ENCODE data around the gene FBH1.
A peak's percentile ranks its signal among the peaks of the same experiment; 100 is the strongest.

Gene FBH1

DNA sequence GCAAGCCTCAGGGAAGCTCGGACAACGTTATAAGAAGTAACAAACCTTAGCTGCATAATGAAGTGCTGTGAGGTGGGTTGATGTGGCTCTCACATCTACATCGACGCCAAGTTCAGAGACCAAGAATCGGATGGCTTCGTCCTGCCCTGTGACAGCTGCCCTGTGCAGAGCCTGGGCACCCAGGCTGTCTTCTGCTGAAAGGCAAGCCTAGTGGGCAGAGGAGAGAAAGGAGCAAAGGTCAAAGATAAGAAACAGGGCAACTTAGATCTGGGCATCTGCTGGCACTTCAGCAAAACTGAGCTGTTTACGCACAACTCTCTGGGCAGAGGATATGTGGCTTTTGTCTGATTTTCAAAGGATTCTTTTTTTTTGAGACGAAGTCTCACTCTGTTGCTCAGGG is 7.1 kb upstream of the FBH1 start:
- H3K4me3 ChIP-seq (ENCODE audit: low read length) = no peak overlapping the region
- no peak overlapping the region for H3K27ac ChIP-seq (ENCODE audit: low read length)
- H3K9ac ChIP-seq (ENCODE audit: low read depth, low read length) = no peak overlapping the region
- peaks cover 82% of the 10 kb centered on the region for H3K36me3 ChIP-seq (ENCODE audit: insufficient read depth, low read depth, low read length)
- no peaks in the 10 kb centered on the region for H3K27me3 ChIP-seq (ENCODE audit: insufficient read depth, low read length)
- H3K9me3 ChIP-seq (ENCODE audit: insufficient read depth, low read depth, low read length) = no peaks in the 10 kb centered on the region
- H3K4me1 ChIP-seq (ENCODE audit: insufficient read depth, low read length) = 0 out of 2 replicates have a peak, but pooled peaks cover under 1% of the 10 kb centered on the region

DNA sequence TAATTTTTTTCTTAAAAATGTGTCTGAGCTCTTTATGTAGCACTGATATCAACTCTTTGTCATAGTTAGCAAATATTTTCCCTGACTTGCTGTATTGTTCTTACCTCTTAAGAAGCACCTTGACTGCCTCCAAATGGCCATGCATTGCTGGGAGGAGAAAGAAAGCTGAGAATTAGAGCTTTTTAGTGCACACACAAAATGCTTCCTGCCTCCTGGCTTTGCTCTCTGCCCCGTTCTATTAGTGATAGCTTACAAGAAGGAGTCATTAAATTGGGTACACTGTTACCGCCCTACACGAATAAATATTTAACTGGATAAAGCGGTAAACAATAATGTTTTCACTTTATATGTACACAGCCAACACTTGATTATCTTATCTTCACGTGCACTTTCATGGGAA is 4.4 kb upstream of the FBH1 start:
- Histone ChIP-seq H3K4me1 (ENCODE audit: insufficient read depth, low read length) (0 out of 2 replicates have a peak, but pooled peaks cover 6% of the 10 kb centered on the region), H3K27ac (ENCODE audit: low read length) (no peak overlapping the region), H3K27me3 (ENCODE audit: insufficient read depth, low read length) (0 out of 2 replicates have a peak, but pooled peaks cover 6% of the 10 kb centered on the region), H3K4me3 (ENCODE audit: low read length) (no peak overlapping the region), H3K9me3 (ENCODE audit: insufficient read depth, low read depth, low read length) (no peaks in the 10 kb centered on the region), H3K9ac (ENCODE audit: low read depth, low read length) (no peak overlapping the region), H3K36me3 (ENCODE audit: insufficient read depth, low read depth, low read length) (peaks cover 59% of the 10 kb centered on the region)

DNA sequence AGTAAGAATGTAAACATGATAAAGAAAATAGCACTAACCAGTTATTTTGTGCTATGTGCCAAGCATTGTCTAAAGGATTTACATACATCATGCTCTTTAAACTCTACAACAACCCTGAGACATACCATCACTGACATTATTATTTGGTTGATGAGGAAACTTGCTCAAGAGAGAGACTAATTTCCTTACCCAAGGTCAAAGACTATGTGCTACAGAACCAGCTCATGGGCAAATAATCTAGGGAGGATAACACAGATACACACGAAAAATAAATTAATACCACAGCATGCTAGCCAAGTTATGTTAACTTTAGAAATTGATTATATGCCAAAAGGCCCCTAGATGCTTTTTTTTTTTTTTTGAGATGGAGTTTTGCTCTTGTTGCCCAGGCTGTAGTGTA is 3.0 kb upstream of the FBH1 start:
- no peak overlapping the region for H3K9ac ChIP-seq (ENCODE audit: low read depth, low read length)
- H3K9me3 ChIP-seq (ENCODE audit: insufficient read depth, low read depth, low read length) = no peaks in the 10 kb centered on the region
- 0 out of 2 replicates have a peak, but pooled peaks cover 6% of the 10 kb centered on the region for H3K4me1 ChIP-seq (ENCODE audit: insufficient read depth, low read length)
- no peak overlapping the region for H3K4me3 ChIP-seq (ENCODE audit: low read length)
- H3K27ac ChIP-seq (ENCODE audit: low read length) = no peak overlapping the region
- H3K27me3 ChIP-seq (ENCODE audit: insufficient read depth, low read length) = 0 out of 2 replicates have a peak, but pooled peaks cover 6% of the 10 kb centered on the region
- peaks cover 53% of the 10 kb centered on the region for H3K36me3 ChIP-seq (ENCODE audit: insufficient read depth, low read depth, low read length)

DNA sequence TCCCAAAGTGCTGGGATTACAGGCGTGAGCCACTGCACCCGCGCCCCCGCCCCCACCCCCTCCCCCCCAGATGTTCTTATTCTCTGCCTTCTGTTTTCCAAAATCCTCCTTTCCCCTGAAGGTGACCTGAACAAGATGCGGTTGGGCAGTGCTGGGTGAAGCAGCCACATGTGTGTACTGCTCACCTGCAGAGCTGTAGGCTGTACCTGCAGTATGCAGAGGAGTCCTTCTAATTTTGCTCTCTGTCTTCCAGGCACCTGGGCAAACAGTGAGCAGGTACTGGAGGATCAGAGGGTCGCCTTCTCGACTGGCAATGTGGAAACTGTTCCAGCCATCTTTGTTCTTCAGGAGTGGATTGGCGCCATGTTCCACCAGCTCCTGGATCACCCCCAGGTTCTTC is 2.4 kb upstream of the FBH1 start:
- no peak overlapping the region; the same call in 1 of the 2 replicates for H3K4me3 ChIP-seq (ENCODE audit: low read length)
- H3K9ac ChIP-seq (ENCODE audit: low read depth, low read length) = no peak overlapping the region
- peaks cover 53% of the 10 kb centered on the region for H3K36me3 ChIP-seq (ENCODE audit: insufficient read depth, low read depth, low read length)
- H3K27me3 ChIP-seq (ENCODE audit: insufficient read depth, low read length) = 0 out of 2 replicates have a peak, but pooled peaks cover 6% of the 10 kb centered on the region
- 0 out of 2 replicates have a peak, but pooled peaks cover 6% of the 10 kb centered on the region for H3K4me1 ChIP-seq (ENCODE audit: insufficient read depth, low read length)
- H3K9me3 ChIP-seq (ENCODE audit: insufficient read depth, low read depth, low read length) = no peaks in the 10 kb centered on the region
- H3K27ac ChIP-seq (ENCODE audit: low read length) = no peak overlapping the region

DNA sequence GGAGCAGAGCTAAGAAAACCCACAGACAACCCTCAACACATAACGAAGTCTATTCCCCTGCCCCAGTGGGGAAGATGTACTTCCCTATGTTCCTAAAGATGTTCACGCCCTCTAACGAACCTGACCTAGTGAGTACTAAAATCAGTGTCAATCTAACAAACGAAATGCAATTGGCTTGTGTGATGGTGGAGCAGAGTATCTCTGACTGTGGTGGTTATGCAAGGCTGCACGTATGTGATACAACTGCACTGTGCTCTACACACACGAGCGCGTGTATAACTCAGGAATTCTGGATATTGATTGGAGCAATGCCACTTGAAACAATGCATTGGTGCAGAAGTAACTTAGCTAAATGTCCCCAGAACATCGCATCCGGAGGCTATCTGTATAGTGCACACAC is 1.7 kb upstream of the FBH1 start:
- Histone ChIP-seq H3K4me1 (ENCODE audit: insufficient read depth, low read length) (0 out of 2 replicates have a peak, but pooled peaks cover 6% of the 10 kb centered on the region), H3K27ac (ENCODE audit: low read length) (no peak overlapping the region), H3K4me3 (ENCODE audit: low read length) (peak overlapping the region; percentile 84), H3K36me3 (ENCODE audit: insufficient read depth, low read depth, low read length) (peaks cover 49% of the 10 kb centered on the region), H3K9ac (ENCODE audit: low read depth, low read length) (peak overlapping the region; percentile 68), H3K9me3 (ENCODE audit: insufficient read depth, low read depth, low read length) (no peaks in the 10 kb centered on the region), H3K27me3 (ENCODE audit: insufficient read depth, low read length) (0 out of 2 replicates have a peak, but pooled peaks cover 6% of the 10 kb centered on the region)

DNA sequence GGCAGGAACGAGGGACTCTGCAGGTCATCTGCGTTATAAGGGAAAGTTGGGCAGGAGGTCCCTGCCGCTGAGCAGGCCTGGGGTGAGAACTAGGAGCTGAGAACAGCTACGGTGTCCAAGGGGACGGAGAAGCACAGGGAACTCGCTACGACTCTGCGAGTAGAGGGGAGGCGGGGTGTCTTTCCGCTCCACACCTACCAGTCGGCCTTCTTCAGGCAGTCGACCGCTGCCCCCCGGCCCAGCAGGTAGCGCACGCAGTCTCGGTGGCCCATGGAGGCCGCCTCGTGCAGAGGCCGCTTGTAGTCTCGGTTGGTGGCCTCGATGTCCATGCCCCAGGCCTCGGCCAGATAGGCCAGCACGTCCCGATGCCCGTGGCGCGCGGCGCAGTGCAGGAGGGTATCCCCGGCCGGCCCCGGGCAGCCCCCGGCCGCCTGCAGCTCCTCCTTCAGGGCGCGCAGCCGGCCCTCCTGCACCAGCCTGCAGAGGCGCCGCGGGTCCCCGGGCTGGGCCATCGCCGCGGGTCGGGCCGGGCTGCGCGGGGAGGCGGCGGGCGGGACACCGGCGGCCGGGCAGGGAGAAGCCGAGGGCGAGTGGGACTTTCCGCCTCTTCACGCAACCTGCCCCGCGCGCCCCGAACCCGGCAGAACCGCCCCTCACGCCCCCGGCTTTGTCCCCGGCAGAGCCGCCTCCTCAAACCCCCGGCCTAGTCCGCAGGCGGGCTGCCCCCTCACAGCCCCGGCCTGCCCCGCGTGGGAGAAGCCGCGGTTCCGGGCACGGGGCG is 1.0 kb upstream of the FBH1 start:
- H3K36me3 ChIP-seq (ENCODE audit: insufficient read depth, low read depth, low read length) = peaks cover 49% of the 10 kb centered on the region
- H3K27ac ChIP-seq (ENCODE audit: low read length) = no peak overlapping the region

DNA sequence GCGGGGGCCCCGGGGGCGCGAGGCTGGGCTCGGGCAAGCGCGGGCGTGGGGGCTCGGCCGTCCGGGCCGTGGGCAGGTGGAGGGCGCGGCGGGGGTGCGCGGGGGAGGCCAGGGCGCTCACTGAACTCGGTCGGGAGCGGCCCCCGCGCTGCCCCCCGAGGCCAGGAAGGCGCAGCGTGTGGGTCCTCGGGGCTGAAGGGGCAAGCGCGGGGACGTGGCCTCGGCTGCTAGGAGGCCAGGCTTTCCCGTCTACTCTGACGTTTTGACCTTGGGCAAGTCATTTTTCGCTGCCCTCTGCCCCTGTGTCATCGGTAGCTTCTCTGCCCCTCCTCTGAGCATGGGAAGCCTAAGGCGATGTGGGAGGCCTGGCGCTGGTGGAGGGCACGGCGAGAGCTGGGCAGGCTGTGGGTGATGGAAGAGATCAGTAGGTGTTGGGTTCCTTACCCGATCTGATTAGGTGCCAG is 441 bp downstream of the FBH1 start:
- peak overlapping the region; percentile 74; the same call in 1 of the 2 replicates for H3K9ac ChIP-seq (ENCODE audit: low read depth, low read length)
- H3K4me1 ChIP-seq (ENCODE audit: insufficient read depth, low read length) = 0 out of 2 replicates have a peak, but pooled peaks cover 6% of the 10 kb centered on the region
- H3K27me3 ChIP-seq (ENCODE audit: insufficient read depth, low read length) = 0 out of 2 replicates have a peak, but pooled peaks cover 6% of the 10 kb centered on the region
- H3K9me3 ChIP-seq (ENCODE audit: insufficient read depth, low read depth, low read length) = no peaks in the 10 kb centered on the region
- peak overlapping the region; percentile 84 for H3K4me3 ChIP-seq (ENCODE audit: low read length)
- no peak overlapping the region for H3K27ac ChIP-seq (ENCODE audit: low read length)
- H3K36me3 ChIP-seq (ENCODE audit: insufficient read depth, low read depth, low read length) = peaks cover 52% of the 10 kb centered on the region

More for the DNA sequence above, 1.0 kb upstream of the FBH1 start:
- Histone ChIP-seq H3K4me3 (ENCODE audit: low read length) (peak overlapping the region; percentile 84), H3K27me3 (ENCODE audit: insufficient read depth, low read length) (0 out of 2 replicates have a peak, but pooled peaks cover 6% of the 10 kb centered on the region), H3K9me3 (ENCODE audit: insufficient read depth, low read depth, low read length) (no peaks in the 10 kb centered on the region), H3K9ac (ENCODE audit: low read depth, low read length) (peak overlapping the region; percentile 68), H3K4me1 (ENCODE audit: insufficient read depth, low read length) (0 out of 2 replicates have a peak, but pooled peaks cover 6% of the 10 kb centered on the region)

DNA sequence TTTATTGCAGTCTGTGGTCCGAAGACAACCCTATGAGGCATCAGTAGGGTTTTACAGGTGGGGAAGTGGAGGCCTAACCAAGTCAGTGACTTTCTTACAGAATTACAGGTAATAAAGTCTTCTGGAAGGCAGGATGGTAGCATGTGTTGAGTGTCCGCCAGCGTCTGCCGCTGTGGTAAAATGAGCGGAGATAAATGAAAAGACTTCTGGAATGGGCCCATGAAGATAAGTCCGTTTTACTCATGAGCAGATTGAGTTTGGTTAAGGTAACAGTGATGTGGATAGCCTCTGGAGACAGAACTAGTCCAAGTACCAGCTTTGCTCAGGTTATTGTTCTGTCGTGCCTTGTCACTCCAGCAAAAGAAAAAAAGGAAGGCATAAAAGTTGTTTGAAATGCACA is 966 bp downstream of the FBH1 start:
- Histone ChIP-seq H3K4me3 (ENCODE audit: low read length) (peak overlapping the region; percentile 84), H3K4me1 (ENCODE audit: insufficient read depth, low read length) (0 out of 2 replicates have a peak, but pooled peaks cover 6% of the 10 kb centered on the region), H3K27me3 (ENCODE audit: insufficient read depth, low read length) (0 out of 2 replicates have a peak, but pooled peaks cover 6% of the 10 kb centered on the region), H3K36me3 (ENCODE audit: insufficient read depth, low read depth, low read length) (peaks cover 52% of the 10 kb centered on the region), H3K9me3 (ENCODE audit: insufficient read depth, low read depth, low read length) (no peaks in the 10 kb centered on the region), H3K27ac (ENCODE audit: low read length) (no peak overlapping the region), H3K9ac (ENCODE audit: low read depth, low read length) (peak overlapping the region; percentile 74; the same call in 1 of the 2 replicates)

DNA sequence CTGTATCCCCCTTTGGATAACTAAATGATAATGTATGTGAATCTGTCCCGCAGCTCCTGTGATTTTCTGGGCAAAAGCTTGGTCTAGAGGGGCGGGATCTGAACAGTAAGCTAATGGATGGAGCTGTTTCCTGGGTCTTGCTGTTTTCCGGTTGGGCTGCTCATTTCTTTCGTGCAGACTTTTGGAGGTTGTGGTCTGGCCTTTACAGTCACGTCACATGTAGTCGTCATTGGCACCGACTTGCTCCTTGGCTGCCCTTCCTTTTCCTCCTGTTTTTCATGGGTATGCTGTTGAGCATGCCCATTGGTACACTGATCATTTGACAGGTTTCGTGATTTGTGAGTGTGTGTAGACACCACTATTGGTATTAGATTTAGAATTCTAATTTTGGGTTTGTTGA is 2.0 kb downstream of the FBH1 start:
- Histone ChIP-seq H3K4me1 (ENCODE audit: insufficient read depth, low read length) (0 out of 2 replicates have a peak, but pooled peaks cover 6% of the 10 kb centered on the region), H3K36me3 (ENCODE audit: insufficient read depth, low read depth, low read length) (peaks cover 49% of the 10 kb centered on the region), H3K27me3 (ENCODE audit: insufficient read depth, low read length) (0 out of 2 replicates have a peak, but pooled peaks cover 6% of the 10 kb centered on the region), H3K9ac (ENCODE audit: low read depth, low read length) (no peak overlapping the region), H3K27ac (ENCODE audit: low read length) (no peak overlapping the region), H3K4me3 (ENCODE audit: low read length) (no peak overlapping the region), H3K9me3 (ENCODE audit: insufficient read depth, low read depth, low read length) (no peaks in the 10 kb centered on the region)

DNA sequence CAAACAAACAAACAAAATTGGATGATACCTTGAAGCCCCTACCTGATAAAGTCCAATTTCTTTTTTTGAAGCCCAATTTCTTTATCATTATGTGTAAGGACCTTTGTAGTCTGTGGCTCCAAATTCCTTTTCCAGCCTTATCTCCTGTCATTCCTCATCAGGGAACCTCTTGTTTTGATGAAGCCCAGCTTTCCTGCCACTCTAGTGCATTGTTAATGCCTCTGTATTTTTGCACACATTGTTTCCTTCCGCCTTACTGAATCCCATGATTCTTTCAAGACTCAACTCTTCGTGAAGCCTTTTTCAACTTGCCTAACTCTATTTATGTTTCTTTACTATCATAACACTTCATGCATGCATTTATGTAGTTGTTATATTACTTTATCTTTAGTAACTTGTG is 3.3 kb downstream of the FBH1 start:
- H3K9me3 ChIP-seq (ENCODE audit: insufficient read depth, low read depth, low read length) = no peaks in the 10 kb centered on the region
- no peak overlapping the region for H3K4me3 ChIP-seq (ENCODE audit: low read length)
- 0 out of 2 replicates have a peak, but pooled peaks cover 3% of the 10 kb centered on the region for H3K27me3 ChIP-seq (ENCODE audit: insufficient read depth, low read length)
- H3K9ac ChIP-seq (ENCODE audit: low read depth, low read length) = no peak overlapping the region
- H3K36me3 ChIP-seq (ENCODE audit: insufficient read depth, low read depth, low read length) = peaks cover 53% of the 10 kb centered on the region
- no peak overlapping the region for H3K27ac ChIP-seq (ENCODE audit: low read length)
- 0 out of 2 replicates have a peak, but pooled peaks cover 2% of the 10 kb centered on the region for H3K4me1 ChIP-seq (ENCODE audit: insufficient read depth, low read length)

DNA sequence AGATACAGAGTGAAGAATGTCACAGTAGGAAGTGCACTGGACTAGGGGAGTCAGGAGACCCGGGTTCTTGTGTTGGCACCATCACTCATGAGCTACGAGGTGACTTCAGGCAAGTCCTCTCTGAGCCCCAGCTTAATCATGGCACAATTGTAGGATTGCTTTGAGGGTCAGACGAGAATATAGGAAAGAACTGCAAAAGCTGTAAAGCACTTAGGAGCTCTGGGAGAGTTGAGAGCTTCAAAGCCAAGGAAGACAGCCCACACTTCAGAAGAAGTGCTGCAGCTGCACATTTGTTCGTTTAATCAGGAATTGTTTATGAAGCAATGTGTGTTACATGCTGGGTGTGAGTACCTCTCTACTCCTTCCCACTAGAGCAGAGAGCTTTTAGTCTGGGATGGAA is 4.4 kb downstream of the FBH1 start:
- H3K4me3 ChIP-seq (ENCODE audit: low read length) = no peak overlapping the region
- H3K9me3 ChIP-seq (ENCODE audit: insufficient read depth, low read depth, low read length) = no peaks in the 10 kb centered on the region
- H3K4me1 ChIP-seq (ENCODE audit: insufficient read depth, low read length) = no peaks in the 10 kb centered on the region
- peaks cover 53% of the 10 kb centered on the region for H3K36me3 ChIP-seq (ENCODE audit: insufficient read depth, low read depth, low read length)
- H3K27ac ChIP-seq (ENCODE audit: low read length) = no peak overlapping the region
- no peaks in the 10 kb centered on the region for H3K27me3 ChIP-seq (ENCODE audit: insufficient read depth, low read length)
- H3K9ac ChIP-seq (ENCODE audit: low read depth, low read length) = no peak overlapping the region

Measured in iPS-20b (cell line).